Heart right ventricle (tissue), 16 donors: ENCODE results near the gene LMX1A. TPM values are rescaled to one million over a fixed set of nuclear protein-coding genes. Genes with fewer than 3 reads are reported as not detected.

Source experiments
- ATAC-seq, 8 donors: fragments of 200-7000 bp; cut with Tn5 transposase; one replicate each; pipeline ENCODE4 v1.9.1; 2020; ENCODE audit warnings: mild to moderate bottlenecking in 8 of 8, moderate library complexity in 8 of 8, moderate number of reproducible peaks in 1 of 8
- DNase-seq, 2 donors: peaks; one replicate each; pipeline ENCODE4 v3.0.0-alpha.2; 2020
- H3K27ac ChIP-seq, 10 donors: fragments of 200-600 bp; sonication (generic) in 2 of 10; one replicate each; pipeline versions ENCODE4 v1.5.0 to v1.8.0; 2020 to 2022; ENCODE audit warnings: mild to moderate bottlenecking in 3 of 10
- H3K27me3 ChIP-seq, 7 donors: fragments of 200-600 bp; one replicate each; pipeline ENCODE4 v1.8.0; 2021 to 2022; ENCODE audit warnings: mild to moderate bottlenecking in 2 of 7
- H3K36me3 ChIP-seq, 9 donors: fragments of 200-600 bp; sonication (generic) in 1 of 9; one replicate each; pipeline versions ENCODE4 v1.5.0 to v1.8.0; 2020 to 2022; ENCODE audit warnings: mild to moderate bottlenecking in 2 of 9
- H3K4me1 ChIP-seq, 9 donors: fragments of 200-600 bp; sonication (generic) in 1 of 9; one replicate each; pipeline versions ENCODE4 v1.5.0 to v1.8.0; 2020 to 2022; ENCODE audit warnings: mild to moderate bottlenecking in 4 of 9
- H3K4me3 ChIP-seq, 10 donors: fragments of 200-600 bp; sonication (generic) in 2 of 10; one replicate each; pipeline versions ENCODE4 v1.5.0 to v1.8.0; 2020 to 2022; ENCODE audit warnings: mild to moderate bottlenecking in 7 of 10, moderate library complexity in 2 of 10
- H3K9me3 ChIP-seq, 11 donors: fragments of 200-600 bp in 10 of 11; sonication (generic) in 2 of 11; one replicate each; pipeline versions ENCODE4 v1.5.0 to v1.8.0; 2013 to 2022; ENCODE audit warnings: mild to moderate bottlenecking in 2 of 11, control low read depth in 1 of 11, moderate library complexity in 1 of 11
- CTCF ChIP-seq, 9 donors: fragments of 200-600 bp; sonication (generic) in 2 of 9; IDR thresholded peaks; one replicate each; pipeline versions ENCODE4 v1.5.0 to v1.8.0; 2021 to 2022; ENCODE audit warnings: antibody characterized with exemption in 9 of 9, mild to moderate bottlenecking in 5 of 9, moderate library complexity in 1 of 9
- WGBS, 2 donors: extraction: QIAGEN DNeasy Blood & Tissue Kit; methylation state at CpG; one replicate each; pipeline ENCODE4 v1.1.7; 2013; ENCODE audit warnings: inconsistent platforms in 1 of 2; 5-methylcytosine and 5-hydroxymethylcytosine counted together
- intact Hi-C, 10 donors: fragments of 100-400 bp; cut with DNase I; formaldehyde crosslinking; loops; one replicate each; pipeline versions ENCODE4 v1.11.1 to v1.14.2; 2022
- polyA plus RNA-seq, 2 donors: library from polyadenylated mRNA; stranded (reverse); fragments of 200-250 nt; gene quantifications; one replicate each; pipeline ENCODE4 v1.2.3, GENCODE V29; 2013
- total RNA-seq, 10 donors: library from RNA; stranded (reverse); fragmentation: NEBNext Ultra II Directional in 3 of 10; extraction: Animal tissue kit (Norgen Biotek cat#: 25700) in 3 of 10; gene quantifications; one replicate each; pipeline versions ENCODE4 v1.2.1 to v1.2.4, GENCODE V29; 2021 to 2023
- donor health status: Arrhythmogenic right ventricular cardiomyopathy.
- donor health status: ischemic (EF 13 %, LVEDD 7.1; RV severe dilation, severe dysfunction).
- donor health status: healthy with polysubstance abuse.
- donor health status: DM: no; HTN: yes; CAD: no.
- donor health status: DM: no; HTN: no; CAD: no.
- donor health status: ischemic (EF 25% LVEDD 6.9; RV normal size, moderate dysfunction).
- donor health status: ischemic (EF 25% LVEDD 5.7; RV mildly dilated, moderate dysfunction).
- donor health status: healthy.
- donor health status: DM: yes; HTN: yes; CAD: no.
- donor health status: Ischemic cardiomyopathy.
- donor health status: ischemic (EF 35%, LVEDD 5.7; RV mildly dilated, moderate dysfunction).
- donor health status: nonischemic (EF 11% LVEDD 7.7; RV severe dilation, severe dysfunction).
- donor health status: DM: yes; HTN: yes; CAD: no.
- donor health status: PGD.
- donor health status: ischemic (EF 29% LVEDD 5.4; RV normal size, mild dysfunction).
- donor health status: nonischemic (EF 23%, LVEDD 6.1; RV moderate dilation, normal function).

Gene LMX1A
- total and polyA plus RNA-seq, 12 donors, result 0.04 to 0.19 (median 0.14) TPM; not detected in 9

DNA sequence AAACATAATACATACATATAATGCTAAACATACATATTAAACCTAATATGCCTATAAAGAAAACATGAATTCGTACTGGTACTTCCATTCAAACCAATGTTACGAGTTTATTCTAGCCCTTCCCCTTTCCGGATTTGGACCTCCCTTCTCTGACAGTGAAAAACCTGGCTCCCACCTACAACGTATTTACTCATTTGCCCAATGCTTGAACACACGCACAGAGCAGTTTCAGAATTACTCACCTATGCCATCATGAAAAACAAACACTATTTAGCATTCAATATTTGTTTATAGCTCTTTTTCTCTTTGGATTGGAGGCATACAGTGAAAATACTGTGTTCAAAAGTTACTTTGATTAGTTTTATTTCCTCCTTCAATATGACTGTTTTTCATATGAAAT is 204.4 kb downstream of the LMX1A start:
- H3K27ac ChIP-seq, result no peak overlapping the region
- no peaks in the 10 kb centered on the region for H3K36me3 ChIP-seq
- peaks cover 0 to 5% (median 0%) of the 10 kb centered on the region in 11 donors for H3K9me3 ChIP-seq
- ATAC-seq (no peak), DNase-seq (no peak)
- WGBS, 2 donors, result 70 to 81% methylated on average over 5 of the region's 5 CpGs
- no peaks in the 10 kb centered on the region for H3K4me1 ChIP-seq
- H3K4me3 ChIP-seq, result no peak overlapping the region
- intact Hi-C loops, result loop anchor here in 1 of 10 donors (5.0 kb wide), 1 partner anchor 215 kb away; no protein-coding TSS in a partner anchor
- TF ChIP-seq CTCF (IDR thresholded peaks at IDR 0.05), result no peak
- H3K27me3 ChIP-seq, result peaks cover 0 to 27% (median 3%) of the 10 kb centered on the region in 7 donors

Other genes starting within 250 kb of the LMX1A start
- 10 to 100 TPM in 3 of 10 donors, 1 to 10 TPM in 7; 1.8 to 16.3 (median 4.6) TPM for gene RXRG, start 88.4 kb upstream of the LMX1A start, total RNA-seq
- gene RXRG, start 88.4 kb upstream of the LMX1A start, polyA plus RNA-seq, result 1 to 10 TPM; 1.2 to 2.3 TPM
- 1 to 10 TPM in 1 of 10 donors, under 1 TPM in 6, not detected in 3; 0.42 to 1.6 (median 0.57) TPM for gene LRRC52, start 187.3 kb upstream of the LMX1A start, total RNA-seq
- under 1 TPM; 0.16 to 0.44 TPM for gene LRRC52, start 187.3 kb upstream of the LMX1A start, polyA plus RNA-seq